Stimulated activated CD8-positive, alpha-beta memory T cell treated with anti-CD3 and anti-CD28 coated beads, Interleukin-15, amount 100 ng/mL, for 48 hours (primary cell): ENCODE measurements around the gene ARID1A.

Experiments
- DNase-seq, 2 donors: peaks; one replicate each; pipeline ENCODE4 v3.0.0-alpha.2; 2020; ENCODE audit warnings: low read depth in 2 of 2

The ARID1A gene

GRCh38 chr1:26727476-26727875 is 31.7 kb downstream of the ARID1A start:
- DNase-seq = no peak

- no peak for DNase-seq
These were observed 32.8 kb downstream of the ARID1A start for GRCh38 chr1:26728645-26729044.

- DNase-seq = no peak
These were observed 33.8 kb downstream of the ARID1A start for GRCh38 chr1:26729633-26730032.

GRCh38 chr1:26730695-26731094 is 34.9 kb downstream of the ARID1A start:
- no peak for DNase-seq

GRCh38 chr1:26731233-26731902 is 35.6 kb downstream of the ARID1A start:
- DNase-seq = no peak

- no peak for DNase-seq
These were observed 37.6 kb downstream of the ARID1A start for GRCh38 chr1:26733392-26733791.

GRCh38 chr1:26733982-26734381 is 38.2 kb downstream of the ARID1A start:
- DNase-seq = no peak

- DNase-seq = no peak
These were observed 38.8 kb downstream of the ARID1A start for GRCh38 chr1:26734501-26735058.

GRCh38 chr1:26739329-26739914 is 43.6 kb downstream of the ARID1A start:
- no peak for DNase-seq

- no peak for DNase-seq
These were observed 44.3 kb downstream of the ARID1A start for GRCh38 chr1:26740023-26740634.

- DNase-seq = no peak
These were observed 45.1 kb downstream of the ARID1A start for GRCh38 chr1:26740952-26741351.

GRCh38 chr1:26743426-26744059 is 47.7 kb downstream of the ARID1A start:
- no peak for DNase-seq

- DNase-seq = peak; percentile 72 to 76
These were observed 48.5 kb downstream of the ARID1A start for GRCh38 chr1:26744075-26744959.

- DNase-seq = no peak
These were observed 49.4 kb downstream of the ARID1A start for GRCh38 chr1:26745191-26745590.

GRCh38 chr1:26747048-26747447 is 51.2 kb downstream of the ARID1A start:
- DNase-seq = no peak

- DNase-seq = no peak
These were observed 52.5 kb downstream of the ARID1A start for GRCh38 chr1:26748351-26748750.

GRCh38 chr1:26749458-26749857 is 53.6 kb downstream of the ARID1A start:
- no peak for DNase-seq

- no peak for DNase-seq
These were observed 54.6 kb downstream of the ARID1A start for GRCh38 chr1:26750428-26750827.

- no peak for DNase-seq
These were observed 56.7 kb downstream of the ARID1A start for GRCh38 chr1:26752519-26752918.

- DNase-seq = no peak
These were observed 58.5 kb downstream of the ARID1A start for GRCh38 chr1:26754086-26754874.

- DNase-seq = no peak
These were observed 62.5 kb downstream of the ARID1A start for GRCh38 chr1:26758358-26758757.
